HUES48 (cell line): ENCODE data around the gene ARHGAP22.

ENCODE experiments used
- H3K27ac ChIP-seq: one replicate; pipeline ENCODE4 v1.7.0; 2013; ENCODE audit warnings: low read depth, low read length, inconsistent platforms
- H3K27me3 ChIP-seq: 2 replicates; pipeline ENCODE4 v1.6.1; 2013; ENCODE audit warnings: mild to moderate bottlenecking, low read length; ENCODE audit not compliant: control insufficient read depth, insufficient read depth
- H3K36me3 ChIP-seq: 2 replicates; pipeline ENCODE4 v1.6.1; 2013; ENCODE audit warnings: low read length; ENCODE audit not compliant: control insufficient read depth, insufficient read depth
- H3K4me1 ChIP-seq: 2 replicates; pipeline ENCODE4 v1.6.1; 2013; ENCODE audit warnings: mild to moderate bottlenecking, low read length; ENCODE audit not compliant: control insufficient read depth, insufficient read depth
- H3K4me3 ChIP-seq: 2 replicates; pipeline ENCODE4 v1.5.1; 2013; ENCODE audit warnings: mild to moderate bottlenecking, low read depth, low read length
- H3K9ac ChIP-seq: 2 replicates; pipeline ENCODE4 v1.6.1; 2013; ENCODE audit warnings: mild to moderate bottlenecking, low read depth, low read length, moderate library complexity
- H3K9me3 ChIP-seq: 2 replicates; pipeline ENCODE4 v1.6.1; 2013; ENCODE audit warnings: low read length; ENCODE audit not compliant: control insufficient read depth, insufficient read depth

Gene ARHGAP22

GRCh38 chr10:48470115-48470892, 134.6 kb downstream of the ARHGAP22 start:
- Histone ChIP-seq H3K27me3 (peaks cover 11% of the 10 kb centered on the region), H3K36me3 (no peaks in the 10 kb centered on the region), H3K4me3 (no peak overlapping the region), H3K9ac (no peak overlapping the region; the same call in 1 of the 2 replicates), H3K4me1 (peaks cover 10% of the 10 kb centered on the region; the same call in 1 of the 2 replicates), H3K9me3 (no peaks in the 10 kb centered on the region), H3K27ac (peak overlapping the region; percentile 3)

GRCh38 chr10:48469516-48470020, 135.3 kb downstream of the ARHGAP22 start:
- no peak overlapping the region for H3K4me3 ChIP-seq
- no peaks in the 10 kb centered on the region for H3K36me3 ChIP-seq
- no peak overlapping the region for H3K27ac ChIP-seq
- peaks cover 10% of the 10 kb centered on the region; the same call in 1 of the 2 replicates for H3K4me1 ChIP-seq
- H3K9ac ChIP-seq = no peak overlapping the region
- peaks cover 11% of the 10 kb centered on the region for H3K27me3 ChIP-seq
- no peaks in the 10 kb centered on the region for H3K9me3 ChIP-seq

GRCh38 chr10:48468866-48469511, 135.9 kb downstream of the ARHGAP22 start:
- Histone ChIP-seq H3K4me3 (no peak overlapping the region), H3K4me1 (peaks cover 10% of the 10 kb centered on the region; the same call in 1 of the 2 replicates), H3K9ac (no peak overlapping the region), H3K27me3 (peaks cover 11% of the 10 kb centered on the region), H3K27ac (no peak overlapping the region), H3K9me3 (no peaks in the 10 kb centered on the region), H3K36me3 (no peaks in the 10 kb centered on the region)

- Histone ChIP-seq H3K9me3 (no peaks in the 10 kb centered on the region), H3K4me3 (no peak overlapping the region), H3K27ac (no peak overlapping the region), H3K4me1 (peaks cover 10% of the 10 kb centered on the region; the same call in 1 of the 2 replicates), H3K9ac (no peak overlapping the region), H3K36me3 (no peaks in the 10 kb centered on the region), H3K27me3 (peaks cover 11% of the 10 kb centered on the region)
Observed at GRCh38 chr10:48468130-48468790, 136.6 kb downstream of the ARHGAP22 start.

- no peaks in the 10 kb centered on the region for H3K36me3 ChIP-seq
- H3K27me3 ChIP-seq = peaks cover 11% of the 10 kb centered on the region
- no peak overlapping the region for H3K4me3 ChIP-seq
- peaks cover 10% of the 10 kb centered on the region; the same call in 1 of the 2 replicates for H3K4me1 ChIP-seq
- H3K9ac ChIP-seq = no peak overlapping the region
- H3K9me3 ChIP-seq = no peaks in the 10 kb centered on the region
- no peak overlapping the region for H3K27ac ChIP-seq
Observed at GRCh38 chr10:48467669-48468068, 137.2 kb downstream of the ARHGAP22 start.

GRCh38 chr10:48466611-48467240, 138.1 kb downstream of the ARHGAP22 start:
- H3K9me3 ChIP-seq = no peaks in the 10 kb centered on the region
- peak overlapping the region; percentile 58; the same call in 1 of the 2 replicates for H3K4me3 ChIP-seq
- peaks cover 10% of the 10 kb centered on the region; the same call in 1 of the 2 replicates for H3K4me1 ChIP-seq
- no peaks in the 10 kb centered on the region for H3K36me3 ChIP-seq
- H3K27me3 ChIP-seq = peaks cover 11% of the 10 kb centered on the region
- H3K9ac ChIP-seq = no peak overlapping the region
- no peak overlapping the region for H3K27ac ChIP-seq

GRCh38 chr10:48465860-48466521, 138.9 kb downstream of the ARHGAP22 start:
- H3K4me1 ChIP-seq = peaks cover 10% of the 10 kb centered on the region; the same call in 1 of the 2 replicates
- H3K27ac ChIP-seq = no peak overlapping the region

GRCh38 chr10:48464871-48465736, 139.8 kb downstream of the ARHGAP22 start:
- Histone ChIP-seq H3K9ac (no peak overlapping the region), H3K9me3 (no peaks in the 10 kb centered on the region), H3K4me3 (no peak overlapping the region), H3K27me3 (peaks cover 11% of the 10 kb centered on the region), H3K27ac (no peak overlapping the region), H3K4me1 (peaks cover 6% of the 10 kb centered on the region; the same call in 1 of the 2 replicates), H3K36me3 (no peaks in the 10 kb centered on the region)

More at GRCh38 chr10:48465860-48466521, 138.9 kb downstream of the ARHGAP22 start:
- no peak overlapping the region; the same call in 1 of the 2 replicates for H3K9ac ChIP-seq
- H3K4me3 ChIP-seq = peak overlapping the region; percentile 58
- H3K27me3 ChIP-seq = peaks cover 11% of the 10 kb centered on the region
- H3K36me3 ChIP-seq = no peaks in the 10 kb centered on the region
- no peaks in the 10 kb centered on the region for H3K9me3 ChIP-seq

GRCh38 chr10:48464121-48464870, 140.6 kb downstream of the ARHGAP22 start:
- Histone ChIP-seq H3K27me3 (peaks cover 11% of the 10 kb centered on the region), H3K4me1 (no peaks in the 10 kb centered on the region; the same call in 1 of the 2 replicates), H3K27ac (no peak overlapping the region), H3K9me3 (no peaks in the 10 kb centered on the region), H3K36me3 (no peaks in the 10 kb centered on the region), H3K4me3 (no peak overlapping the region), H3K9ac (no peak overlapping the region)
